GM12873 (cell line): ENCODE data around the gene PXDN.

Experiments
- TF ChIP-seq, protein P1 (sequence below): IDR thresholded peaks from 2 replicates; pipeline ENCODE4 v1.5.1; 2012; ENCODE audit warnings: low read depth, mild to moderate bottlenecking, moderate library complexity, low read length, control low read depth; ENCODE audit not compliant: insufficient read depth; ENCODE audit errors: missing control alignments

Gene PXDN

DNA sequence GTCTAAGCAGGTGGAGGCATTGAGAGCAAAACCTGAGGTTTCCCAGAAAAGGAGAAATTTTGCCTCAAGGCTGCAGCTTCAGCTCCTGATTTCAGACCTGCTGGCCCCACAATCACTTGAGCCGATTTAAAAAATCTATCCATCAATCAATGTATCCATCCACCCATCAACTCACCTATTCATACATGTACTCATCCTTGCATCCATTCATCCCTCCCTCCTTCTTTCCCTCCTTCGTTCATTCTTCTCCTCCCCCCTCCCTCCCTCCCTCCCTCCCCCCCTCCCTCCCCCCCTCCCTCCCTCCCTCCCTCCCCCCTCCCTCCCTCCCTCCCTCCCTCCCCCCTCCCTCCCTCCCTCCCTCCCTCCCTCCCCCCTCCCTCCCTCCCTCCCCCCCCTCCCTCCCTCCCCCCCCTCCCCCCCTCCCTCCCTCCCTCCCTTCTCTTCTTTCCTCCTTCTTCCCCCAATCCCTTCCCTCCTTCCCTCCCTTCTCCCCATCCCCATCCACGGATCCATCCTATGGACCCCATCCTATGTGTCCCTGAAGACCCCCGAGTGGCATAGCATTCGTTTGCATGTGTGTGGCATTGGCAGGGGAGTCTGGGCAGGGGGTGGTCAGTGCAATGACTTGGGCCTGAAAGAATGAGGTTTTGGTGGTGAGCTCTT, 6.1 kb upstream of the PXDN start:
- TF ChIP-seq, protein P1, sequence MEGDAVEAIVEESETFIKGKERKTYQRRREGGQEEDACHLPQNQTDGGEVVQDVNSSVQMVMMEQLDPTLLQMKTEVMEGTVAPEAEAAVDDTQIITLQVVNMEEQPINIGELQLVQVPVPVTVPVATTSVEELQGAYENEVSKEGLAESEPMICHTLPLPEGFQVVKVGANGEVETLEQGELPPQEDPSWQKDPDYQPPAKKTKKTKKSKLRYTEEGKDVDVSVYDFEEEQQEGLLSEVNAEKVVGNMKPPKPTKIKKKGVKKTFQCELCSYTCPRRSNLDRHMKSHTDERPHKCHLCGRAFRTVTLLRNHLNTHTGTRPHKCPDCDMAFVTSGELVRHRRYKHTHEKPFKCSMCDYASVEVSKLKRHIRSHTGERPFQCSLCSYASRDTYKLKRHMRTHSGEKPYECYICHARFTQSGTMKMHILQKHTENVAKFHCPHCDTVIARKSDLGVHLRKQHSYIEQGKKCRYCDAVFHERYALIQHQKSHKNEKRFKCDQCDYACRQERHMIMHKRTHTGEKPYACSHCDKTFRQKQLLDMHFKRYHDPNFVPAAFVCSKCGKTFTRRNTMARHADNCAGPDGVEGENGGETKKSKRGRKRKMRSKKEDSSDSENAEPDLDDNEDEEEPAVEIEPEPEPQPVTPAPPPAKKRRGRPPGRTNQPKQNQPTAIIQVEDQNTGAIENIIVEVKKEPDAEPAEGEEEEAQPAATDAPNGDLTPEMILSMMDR = no peak

DNA sequence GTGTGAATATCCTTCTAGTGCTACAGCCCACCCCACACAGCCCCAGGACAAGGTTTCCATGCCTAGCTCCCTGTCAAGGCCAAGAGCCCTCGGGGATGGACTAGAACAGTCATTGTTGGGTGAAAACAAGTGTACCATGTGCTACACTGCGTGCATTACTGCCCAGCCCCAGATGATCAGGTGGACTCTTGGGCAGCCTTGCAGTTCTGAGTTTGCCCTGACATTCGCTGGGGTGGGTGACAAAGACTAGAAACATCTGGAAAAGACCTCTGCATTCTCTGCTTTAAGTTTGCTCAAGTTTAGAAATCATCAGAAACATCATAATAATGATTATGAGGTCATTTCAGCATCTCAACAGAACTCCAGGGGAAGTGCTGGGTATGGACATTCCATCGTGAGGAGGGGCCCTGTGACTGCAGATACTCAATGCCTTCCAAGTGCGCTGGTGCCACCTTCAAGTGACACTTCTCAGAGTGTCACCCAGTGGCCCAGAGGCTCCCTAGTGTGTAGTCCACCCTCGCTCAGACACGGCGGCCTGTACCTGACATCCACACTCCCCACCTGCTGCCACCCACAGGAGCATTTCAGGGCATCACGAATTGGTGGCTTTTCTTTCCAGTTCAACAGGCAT, 5.3 kb upstream of the PXDN start:
- TF ChIP-seq, protein P1 = no peak

DNA sequence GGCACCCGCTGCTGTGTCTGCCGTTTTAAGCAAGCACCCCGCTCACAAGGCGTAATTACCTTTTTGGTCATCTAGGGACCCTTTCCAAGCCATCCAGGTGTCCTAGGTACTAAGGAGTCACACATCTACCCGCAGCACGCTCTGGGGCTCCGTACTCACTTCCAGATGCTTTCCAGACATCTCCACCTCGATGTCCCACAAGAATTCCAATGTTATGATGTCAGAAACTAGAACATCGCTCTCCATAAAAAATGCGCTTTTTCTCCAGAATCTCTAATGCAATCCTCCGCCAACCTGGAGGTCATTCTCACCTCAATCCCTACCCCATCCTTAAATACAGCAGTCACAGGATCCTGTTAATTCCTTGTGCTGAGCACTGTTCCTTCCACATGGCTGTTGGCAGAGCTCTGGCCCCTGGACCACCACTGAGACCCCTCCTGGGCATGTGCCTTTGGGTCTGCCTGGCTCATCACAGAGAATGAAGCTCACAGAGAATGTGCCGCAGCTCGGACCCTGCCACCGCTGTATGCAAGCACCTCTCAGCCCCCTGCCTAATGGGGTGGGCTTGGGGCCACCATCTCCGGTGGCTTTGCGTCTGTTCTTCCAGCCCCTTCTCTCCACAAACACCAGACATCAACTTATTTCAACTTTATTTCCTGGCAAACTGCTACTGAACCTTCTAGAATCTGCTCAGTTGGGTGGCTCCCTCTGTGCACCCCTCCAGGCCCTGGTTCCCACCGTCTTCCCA, 4.6 kb upstream of the PXDN start:
- TF ChIP-seq, protein P1 = no peak

DNA sequence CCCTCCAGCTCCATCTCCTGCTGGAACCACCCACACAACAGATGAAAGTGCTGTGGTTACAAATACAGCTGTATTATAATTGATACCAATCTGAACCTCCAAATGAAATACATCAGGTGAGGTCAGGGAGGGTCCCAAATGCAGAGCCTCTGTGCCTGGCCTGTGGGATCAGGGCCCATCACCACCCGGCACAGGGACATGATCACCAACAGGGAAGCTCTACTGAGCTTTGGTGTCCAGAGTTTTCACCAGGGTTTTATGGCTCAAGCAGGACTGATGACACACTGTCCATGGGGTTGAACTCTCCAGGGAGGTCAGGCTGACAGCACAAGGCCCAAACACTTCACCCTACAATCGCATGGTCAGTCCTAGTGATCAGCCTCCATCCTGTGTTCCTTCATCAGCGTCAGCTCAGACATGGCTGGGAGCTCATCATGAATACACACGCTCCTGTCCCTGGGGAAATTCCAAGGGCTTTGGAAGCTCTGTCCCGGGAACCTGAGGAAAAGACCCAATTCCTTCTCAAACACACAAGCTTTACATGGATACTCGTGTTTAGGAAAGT, 3.9 kb upstream of the PXDN start:
- TF ChIP-seq, protein P1 = no peak

DNA sequence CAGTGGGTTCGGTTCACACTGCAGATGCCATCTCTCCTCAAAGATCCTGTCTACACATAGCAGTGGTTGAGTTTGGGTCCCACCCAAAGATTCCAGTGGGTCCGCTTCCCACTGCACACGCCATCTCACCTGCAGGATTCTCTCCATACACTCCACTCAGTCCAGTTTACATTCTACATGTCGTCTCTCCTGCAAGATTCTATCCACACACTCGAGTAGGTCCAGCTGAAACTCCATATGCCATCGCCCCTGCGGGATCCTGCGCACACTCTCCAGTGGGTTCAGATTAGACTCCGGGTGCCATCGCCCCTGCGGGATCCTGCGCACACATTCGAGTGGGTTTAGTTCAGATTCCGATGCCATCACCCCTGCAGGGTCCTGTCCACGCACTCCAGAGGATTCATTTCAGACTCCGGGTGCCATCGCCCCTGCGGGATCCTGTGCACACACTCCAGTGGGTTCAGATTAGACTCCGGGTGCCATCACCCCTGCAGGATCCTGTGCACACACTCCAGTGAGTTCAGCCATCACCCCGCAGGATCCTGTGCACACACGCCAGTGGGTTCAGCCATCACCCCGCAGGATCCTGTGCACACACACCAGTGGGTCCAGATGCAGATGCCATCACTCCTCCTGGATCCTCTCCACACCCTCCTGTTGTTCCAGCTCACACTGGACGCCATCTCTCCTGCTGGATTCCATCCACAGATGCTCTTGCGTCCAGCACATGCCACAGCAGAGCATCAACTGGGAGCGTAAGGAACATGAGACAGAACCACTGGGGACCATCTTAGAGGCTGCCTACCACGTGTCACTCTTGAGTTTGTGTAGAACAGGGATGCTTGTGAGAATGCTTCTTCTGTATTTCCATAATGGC, 3.0 kb upstream of the PXDN start:
- TF ChIP-seq, protein P1 = no peak

DNA sequence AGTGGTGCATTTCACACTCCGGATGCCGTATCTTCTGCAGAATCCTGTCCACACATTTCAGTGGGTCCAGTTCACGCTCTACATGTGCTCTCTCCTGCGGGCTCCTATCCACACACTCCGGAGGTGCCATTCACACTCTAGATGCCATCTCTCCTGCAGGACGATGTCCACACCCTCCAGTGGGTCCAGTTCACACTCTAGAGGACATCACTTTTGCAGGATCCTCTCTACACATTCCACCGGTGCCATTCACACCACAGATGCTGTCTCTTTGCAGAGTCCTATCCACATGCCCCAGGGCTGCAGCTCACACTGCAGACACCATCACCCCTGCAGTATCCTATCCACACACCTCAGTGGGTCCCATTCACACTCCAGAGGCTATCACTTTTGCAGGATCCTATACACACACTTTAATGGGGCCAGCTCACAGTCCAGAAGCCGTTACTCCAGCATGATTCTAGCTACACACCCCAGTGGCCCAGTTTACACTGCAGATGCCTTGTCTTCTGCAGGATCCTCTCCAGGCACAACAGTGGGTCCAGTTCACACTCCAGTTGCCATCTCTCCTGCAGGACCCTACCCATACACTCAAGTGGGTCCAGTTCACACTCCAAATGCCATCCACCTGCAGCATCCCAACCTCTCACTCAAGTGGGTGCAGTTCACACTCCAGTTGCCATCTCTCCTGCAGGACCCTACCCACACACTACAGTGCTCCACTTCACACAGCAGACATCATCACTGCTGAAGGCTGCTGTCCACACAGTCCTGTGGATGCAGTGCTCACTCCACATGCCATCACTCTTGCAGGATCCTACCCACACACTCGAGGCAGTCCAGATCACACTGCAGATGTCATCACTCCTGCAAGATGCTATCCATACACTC, 2.1 kb upstream of the PXDN start:
- TF ChIP-seq, protein P1 = no peak
